ENCODE measurements around the gene RBM20. TPM values are rescaled to one million over a fixed set of nuclear protein-coding genes. Genes with fewer than 3 reads are reported as not detected.

Gene RBM20
- total and polyA plus RNA-seq, 10 of the 15 experiments (the other 5 are each of a cell fraction or from before 2014, with no cell fraction given): 0.04 to 0.26 (median 0.15) TPM

DNA sequence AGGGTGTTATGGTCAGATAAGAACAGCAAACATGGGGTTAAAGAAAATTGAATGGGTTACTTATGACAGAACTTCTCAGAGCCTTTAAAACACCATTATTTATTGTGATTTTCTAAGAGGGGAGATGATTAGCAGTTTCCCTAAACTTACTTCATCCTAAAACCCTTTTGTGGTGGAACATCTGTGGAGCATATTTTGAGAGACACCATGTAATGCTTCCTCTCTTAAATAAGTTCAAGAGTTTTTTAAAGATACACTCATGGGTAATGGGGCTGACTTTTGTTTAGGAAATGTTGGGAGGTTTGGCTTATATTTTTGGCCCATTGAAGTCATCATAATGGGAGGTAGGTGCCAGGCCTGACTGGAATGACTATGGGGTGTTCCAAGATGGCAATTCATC is 219.2 kb downstream of the RBM20 start (continued):
- TF ChIP-seq BCLAF1 (IDR thresholded peaks at IDR 0.05): no peak
- TF ChIP-seq PAX8 (IDR thresholded peaks at IDR 0.05): no peak

DNA sequence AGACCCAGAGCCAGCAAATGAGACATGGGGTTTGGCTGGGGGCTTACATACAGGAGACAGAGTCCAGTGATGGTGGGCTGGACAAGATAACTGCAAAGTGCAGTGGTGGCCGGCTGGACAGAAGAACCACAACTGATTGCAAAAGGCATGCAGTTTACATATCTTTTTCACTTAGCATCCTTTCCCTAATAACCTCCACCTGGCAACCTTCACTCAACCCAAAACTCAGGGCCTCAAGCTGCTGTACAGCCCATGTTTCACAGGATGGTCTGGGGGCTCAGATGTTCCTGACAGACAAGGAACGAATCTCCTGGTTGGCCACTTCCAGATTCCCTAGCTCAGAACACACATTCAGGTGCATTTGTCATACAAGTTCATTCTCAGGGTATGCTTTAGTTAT is 219.8 kb downstream of the RBM20 start:
- Histone ChIP-seq H3K4me1 (ENCODE audit: control insufficient read depth, insufficient read depth, low read length) (peaks cover 93% of the 10 kb centered on the region), H3K4me2 (ENCODE audit: control insufficient read depth, insufficient read depth) (peak overlapping the region; percentile 0), H3K27ac (ENCODE audit: control insufficient read depth, insufficient read depth) (peak overlapping the region; percentile 99), H4K20me1 (ENCODE audit: control insufficient read depth, insufficient read depth) (no peaks in the 10 kb centered on the region), H3K9ac (ENCODE audit: control insufficient read depth, insufficient read depth, low read length) (no peak overlapping the region), H3K79me2 (ENCODE audit: control insufficient read depth, insufficient read depth, low read length) (peaks cover 2% of the 10 kb centered on the region; the same call in 1 of the 2 replicates), H3K36me3 (ENCODE audit: control insufficient read depth in 2 of 2, insufficient read depth in 2 of 2, low read length in 1 of 2) (no peaks in the 10 kb centered on the region), H2AFZ (ENCODE audit: control insufficient read depth, low read depth, low read length) (no peak overlapping the region), H3K27me3 (replicated peaks in 1 of 2; ENCODE audit: control insufficient read depth in 2 of 2, insufficient read depth in 2 of 2, low read length in 1 of 2) (no peaks in the 10 kb centered on the region), H3K9me3 (replicated peaks; ENCODE audit: control insufficient read depth, insufficient read depth, low read length) (no peaks in the 10 kb centered on the region), H3K4me3 (peak overlapping the region; percentile 20; the same call in 1 of the 2 replicates)
- ATAC-seq: no peak
- ChIA-PET SMC1A (ENCODE audit: uncharacterized antibody, unreplicated experiment) (interaction anchor here (0.7 to 5.1 kb wide), 11 partner anchors 13 to 367 kb away, joined by 3 to 139 read pairs (median 6); no protein-coding TSS in a partner anchor), CTCF (interaction anchor here (0.6 to 5.2 kb wide), 4 partner anchors 10 to 60 kb away, joined by 3 to 53 read pairs (median 8); no protein-coding TSS in a partner anchor), POLR2A (interaction anchor here (0.9 to 5.2 kb wide), 9 partner anchors 11 to 116 kb away, joined by 3 to 78 read pairs (median 4); no protein-coding TSS in a partner anchor), RAD21 (ENCODE audit: unreplicated experiment) (interaction anchor here (0.8 to 5.3 kb wide), 11 partner anchors 12 to 90 kb away, joined by 3 to 138 read pairs (median 6); partner anchors contain the start of genes BBIP1 and SHOC2)
- no TSS peak for BruUV-seq (replicated peaks)
- in situ Hi-C loops (cut with MboI): no loop called here
- intact Hi-C loops (cut with micrococcal nuclease; ENCODE audit: unreplicated experiment): loop anchor here (1.0 to 2.0 kb wide), 2 partner anchors 21 to 55 kb away; partner anchors contain the start of genes BBIP1 and SHOC2
- DNase-seq (ENCODE audit: low read depth, low spot score): no peak
- TF ChIP-seq CBX5 (IDR thresholded peaks at IDR 0.05; ENCODE audit: low read depth) (no peak), SMAD1 (IDR thresholded peaks at IDR 0.05; ENCODE audit: low read depth, partially characterized antibody) (no peak), POLR2A (IDR thresholded peaks at IDR 0.05; ENCODE audit: low read depth, low read length) (no peak), USF2 (IDR thresholded peaks at IDR 0.05; ENCODE audit: borderline replicate concordance, low read depth, low read length) (no peak), SUZ12 (IDR thresholded peaks at IDR 0.05; ENCODE audit: unreplicated experiment) (no peak), WRNIP1 (IDR thresholded peaks at IDR 0.05; ENCODE audit: borderline replicate concordance, low read depth, low read length) (no peak)
- 95% methylated on average over 2 of the region's 2 CpGs for WGBS (ENCODE audit: insufficient coverage, insufficient replicate concordance, low lambda C conversion rate, missing lambda C conversion rate)
- FAIRE-seq: no peak

Data from GM12878 (cell line).